Activated CD4-positive, alpha-beta T cell treated with anti-CD3 and anti-CD28 coated beads, Interleukin-2, Interleukin-4, amounts not matched to agents 100 ng/mL and 50 ng/mL, durations not matched to agents 16 hours and 8 hours (primary cell): Measurements from ENCODE around the gene NRG2.

Source experiments
- DNase-seq: peaks from one replicate; pipeline ENCODE4 v3.0.0-alpha.2; 2020; ENCODE audit warnings: low spot score

Gene NRG2

DNA sequence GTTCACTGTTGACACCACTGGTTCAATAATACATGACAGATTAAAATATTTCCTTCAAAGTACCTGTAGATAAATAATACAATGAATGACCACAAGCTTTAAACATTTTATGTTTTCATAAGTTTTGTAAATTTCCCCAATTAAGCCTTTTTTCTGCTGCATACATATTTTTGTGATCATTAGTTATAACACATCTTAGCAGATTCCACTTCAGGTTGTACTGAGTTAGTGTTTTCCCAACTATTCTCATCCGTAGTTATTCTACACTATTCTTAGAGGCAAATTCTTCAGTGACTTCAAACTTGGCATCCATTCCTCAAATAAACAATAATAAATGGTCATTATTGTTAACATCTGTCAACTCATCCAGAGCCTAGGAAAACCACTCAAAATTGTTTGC lies 100.9 kb downstream of the NRG2 start:
- no peak for DNase-seq

DNA sequence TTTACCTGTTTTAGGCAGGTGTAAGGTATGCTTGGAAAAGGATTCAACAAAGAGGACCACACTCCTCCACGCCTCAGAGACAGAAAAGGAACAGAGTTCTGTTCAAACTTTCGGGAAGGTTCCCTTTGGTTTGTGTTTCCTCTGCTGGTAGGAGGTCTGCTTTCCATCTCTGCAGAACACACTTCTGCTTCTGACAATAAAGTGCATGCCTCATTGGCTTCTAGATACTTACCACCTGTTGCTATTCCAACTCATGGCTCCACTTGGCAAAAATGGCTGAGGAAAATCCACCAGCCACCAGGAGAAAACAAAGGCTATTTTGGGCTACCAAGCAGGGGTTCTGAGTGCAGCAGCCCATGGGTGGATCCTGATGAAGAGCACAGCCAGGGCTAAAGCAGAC lies 112.7 kb downstream of the NRG2 start:
- DNase-seq = no peak

DNA sequence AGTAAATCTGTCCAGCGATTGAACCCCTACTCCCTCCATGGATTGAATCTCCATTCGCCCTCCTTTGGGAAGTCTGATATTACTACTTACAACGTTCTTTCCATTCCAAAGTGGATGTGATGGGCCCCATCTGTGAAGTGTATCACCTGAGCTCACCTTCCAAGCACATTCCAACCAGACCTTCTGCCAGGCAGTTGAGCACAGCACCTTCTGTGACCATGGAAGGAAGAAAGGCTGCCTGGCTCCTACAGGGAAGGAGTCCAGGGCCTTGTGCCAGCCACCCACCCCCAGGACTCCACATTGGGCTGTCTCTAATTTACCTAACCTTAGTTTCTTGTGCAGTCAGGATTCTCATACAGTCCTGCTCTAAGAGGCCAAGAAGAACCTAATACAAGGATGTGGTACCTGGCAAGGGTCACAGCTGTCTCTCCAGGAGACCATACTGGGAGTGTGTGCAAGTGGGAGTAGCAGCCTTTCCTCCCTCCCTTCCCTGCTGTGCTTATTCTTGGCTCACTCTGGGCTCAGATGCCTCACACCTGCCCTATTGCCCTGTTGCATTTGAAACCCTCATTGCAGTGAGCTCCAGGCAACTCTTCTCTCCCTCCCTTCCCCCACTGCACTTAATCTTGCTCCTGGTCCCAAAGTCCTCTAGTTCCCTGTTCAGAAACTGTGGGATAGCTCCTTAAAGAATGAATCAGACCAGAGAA lies 116.1 kb downstream of the NRG2 start:
- DNase-seq = no peak

DNA sequence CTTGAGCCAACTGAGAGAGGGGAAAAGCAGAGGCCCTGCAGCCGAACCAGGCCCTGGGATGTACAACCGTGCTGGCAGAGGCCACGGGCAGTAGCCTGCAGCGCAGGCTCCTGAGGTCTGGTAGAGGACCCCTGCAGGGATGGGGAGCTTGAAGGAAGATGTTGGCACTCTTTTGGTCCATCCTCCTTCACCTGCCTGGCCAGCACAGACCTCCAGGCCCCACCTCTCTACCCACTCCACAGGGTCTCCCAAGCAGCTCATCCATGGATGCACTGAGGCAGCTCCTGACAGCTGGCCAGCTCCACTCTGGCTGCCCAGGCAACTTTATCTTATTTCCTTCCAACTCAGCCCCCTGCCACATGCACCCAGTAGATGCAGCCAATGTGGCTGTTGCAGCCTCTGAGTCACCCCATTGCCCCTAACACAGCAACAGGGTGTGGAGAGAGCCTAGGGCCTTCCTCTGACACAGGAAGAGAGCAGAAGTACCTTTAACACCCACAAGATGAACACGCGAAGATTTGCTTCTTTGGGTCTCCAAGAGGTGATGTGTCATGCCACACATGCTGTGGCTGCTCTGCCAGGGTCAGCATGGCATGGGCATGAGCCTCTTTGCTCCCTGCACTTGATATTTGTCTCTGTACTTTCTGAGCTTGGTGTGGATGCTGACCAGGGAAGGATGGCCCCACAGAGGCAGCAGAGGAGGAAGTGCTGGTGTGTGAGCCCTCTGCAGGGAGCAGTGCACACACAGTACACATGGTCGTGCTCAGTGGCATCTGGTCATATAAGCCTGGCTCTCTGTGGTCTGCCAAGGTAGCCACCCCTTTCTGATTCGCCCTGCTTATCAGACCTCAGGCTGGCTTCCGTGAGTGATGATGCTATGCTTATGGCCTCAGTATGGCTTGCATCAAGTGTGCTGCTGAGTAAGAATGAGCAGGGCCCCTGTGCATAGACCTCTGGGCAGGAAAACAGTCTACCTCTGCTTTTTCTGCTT lies 117.2 kb downstream of the NRG2 start:
- DNase-seq = no peak

DNA sequence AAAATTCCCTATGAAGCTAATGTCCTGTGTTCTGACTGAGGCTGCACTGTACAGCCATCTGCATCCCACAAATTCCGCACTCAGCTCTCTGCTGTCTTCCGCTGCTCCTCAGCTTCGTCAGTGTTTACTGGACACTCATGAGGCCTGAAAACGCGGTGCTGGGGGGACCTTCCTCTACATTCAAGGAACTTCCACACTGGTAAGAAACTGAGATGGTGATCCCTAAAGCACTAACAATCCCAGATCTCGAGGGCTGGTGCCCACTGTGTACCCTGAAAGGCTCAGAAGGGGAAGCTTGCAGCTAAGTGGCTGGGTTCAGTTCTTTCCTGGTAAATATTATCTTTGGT lies 117.9 kb downstream of the NRG2 start:
- no peak for DNase-seq

DNA sequence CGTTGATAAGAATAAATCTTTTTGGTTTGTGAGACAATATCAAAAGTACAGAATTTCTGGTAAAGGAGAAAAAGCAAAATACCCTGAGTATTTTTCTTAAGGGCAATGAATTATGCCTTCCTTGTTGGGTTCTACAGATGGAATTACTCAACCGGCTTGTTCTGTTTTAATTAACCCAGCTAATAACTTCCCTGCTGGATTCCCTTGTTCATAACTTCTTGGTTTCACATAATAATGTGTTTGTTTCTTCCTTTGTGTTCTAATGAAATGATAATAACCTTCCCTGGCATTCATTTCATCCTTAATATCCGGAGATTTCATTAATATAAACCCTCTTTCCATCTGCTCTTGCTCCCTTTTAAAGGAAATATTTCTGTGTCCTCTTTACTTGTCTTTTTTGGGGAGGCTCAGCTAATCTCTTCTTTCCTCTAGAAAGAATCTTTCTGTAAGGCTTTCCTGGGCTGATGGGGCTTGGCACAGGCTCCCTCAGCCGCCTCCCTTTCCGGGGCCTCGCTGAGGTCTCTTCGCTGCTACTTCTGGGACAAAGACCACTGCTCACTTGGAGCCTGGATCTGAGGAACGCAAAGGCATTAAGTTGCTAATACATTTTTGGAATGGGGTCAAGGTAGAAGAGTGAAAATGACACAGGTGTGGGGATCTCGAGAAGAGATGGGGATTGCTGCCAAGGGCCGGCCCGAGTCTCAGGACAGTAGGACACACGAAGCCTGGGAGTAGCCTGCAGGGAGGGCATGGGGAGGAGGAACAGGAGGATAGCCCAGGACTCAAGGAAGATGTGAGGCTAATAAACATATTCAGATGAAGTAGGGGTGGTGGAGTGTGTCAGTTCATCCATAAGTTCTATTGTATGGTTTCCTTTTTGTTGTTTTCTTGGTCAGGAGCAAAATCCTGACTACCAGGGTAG lies 118.5 kb downstream of the NRG2 start:
- no peak for DNase-seq

DNA sequence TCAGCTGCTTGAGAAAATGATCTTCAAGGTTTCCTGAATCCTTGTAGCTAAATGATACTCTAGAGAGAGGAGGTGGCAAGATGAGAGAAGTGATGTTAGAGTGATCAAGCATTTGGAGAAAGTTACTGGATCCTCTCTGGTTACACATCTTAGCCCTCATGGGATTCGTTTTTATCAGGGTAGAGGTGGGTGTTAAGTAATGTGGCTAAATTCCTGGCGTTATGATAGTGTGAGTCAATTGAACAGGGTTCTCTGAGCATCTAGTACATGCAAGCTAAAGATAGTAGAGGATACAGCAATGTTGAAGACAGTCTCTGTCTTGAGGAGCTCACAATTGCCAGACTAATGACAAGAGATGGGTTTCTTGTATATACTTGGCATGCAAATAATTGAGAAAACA lies 123.8 kb downstream of the NRG2 start:
- no peak for DNase-seq

DNA sequence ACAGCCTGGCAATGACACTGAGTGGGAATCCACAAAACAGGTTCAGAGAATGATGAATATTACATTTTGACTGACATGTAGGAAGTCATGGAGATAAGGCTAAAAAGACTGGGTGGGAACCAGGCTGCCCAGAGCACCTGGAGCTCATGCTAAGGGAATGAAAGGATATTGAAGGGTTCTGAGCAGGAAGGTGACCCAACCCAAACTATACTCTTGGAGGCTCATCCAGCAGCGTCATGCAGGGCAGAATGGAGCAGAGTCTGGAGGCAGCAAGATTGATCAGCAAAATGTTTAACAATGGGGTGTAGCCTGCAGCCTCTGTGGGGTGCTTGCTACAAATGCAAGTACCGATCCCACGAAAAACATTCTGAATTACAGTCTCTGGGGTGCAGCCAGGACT lies 127.3 kb downstream of the NRG2 start:
- no peak for DNase-seq

DNA sequence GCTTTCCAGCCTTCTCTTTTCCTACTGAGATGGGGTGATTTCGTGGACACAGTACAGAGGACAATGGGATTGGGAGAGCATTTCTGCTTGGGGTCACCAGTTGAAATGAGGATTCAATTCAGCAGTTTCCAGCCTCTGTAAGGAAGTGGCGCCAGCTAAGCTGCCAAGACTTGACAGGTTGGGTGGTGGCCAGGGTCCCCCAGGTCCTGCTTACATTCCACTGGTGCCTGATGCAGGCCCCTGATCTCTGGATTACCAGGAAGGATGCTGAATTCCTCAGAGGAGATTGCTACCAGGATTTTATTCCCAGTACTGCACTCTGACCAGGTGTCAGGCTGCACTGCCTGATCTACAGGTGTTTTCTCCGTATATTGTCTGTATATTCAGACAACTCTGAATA lies 127.8 kb downstream of the NRG2 start:
- no peak for DNase-seq

DNA sequence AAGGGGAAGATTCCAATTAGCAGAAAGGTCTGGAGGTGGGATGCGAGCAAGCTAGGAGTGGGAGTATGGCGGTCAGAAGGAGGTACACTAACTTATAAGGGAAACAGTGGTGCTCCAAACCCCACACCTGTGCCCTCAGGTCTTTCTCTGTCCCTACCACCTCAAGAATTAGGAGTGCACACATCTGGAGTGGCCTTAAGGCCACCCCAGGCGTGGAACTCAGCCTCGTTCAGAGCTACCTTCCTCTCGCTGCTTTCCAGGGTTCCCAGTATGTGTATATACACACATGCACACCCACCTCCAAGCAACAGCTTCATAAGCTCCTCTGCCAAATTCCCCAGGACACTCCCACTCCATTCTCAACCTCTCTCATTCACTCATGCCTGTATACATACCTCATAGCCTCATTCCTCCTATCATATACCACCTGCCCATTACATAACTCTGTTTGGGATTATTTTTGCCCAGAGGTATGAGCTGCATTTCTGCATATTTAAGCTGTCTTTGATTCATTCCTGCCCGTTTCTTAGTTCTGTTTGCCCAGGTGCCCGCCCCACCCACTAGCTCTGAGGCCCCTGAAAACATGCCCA lies 128.8 kb downstream of the NRG2 start:
- DNase-seq = no peak

DNA sequence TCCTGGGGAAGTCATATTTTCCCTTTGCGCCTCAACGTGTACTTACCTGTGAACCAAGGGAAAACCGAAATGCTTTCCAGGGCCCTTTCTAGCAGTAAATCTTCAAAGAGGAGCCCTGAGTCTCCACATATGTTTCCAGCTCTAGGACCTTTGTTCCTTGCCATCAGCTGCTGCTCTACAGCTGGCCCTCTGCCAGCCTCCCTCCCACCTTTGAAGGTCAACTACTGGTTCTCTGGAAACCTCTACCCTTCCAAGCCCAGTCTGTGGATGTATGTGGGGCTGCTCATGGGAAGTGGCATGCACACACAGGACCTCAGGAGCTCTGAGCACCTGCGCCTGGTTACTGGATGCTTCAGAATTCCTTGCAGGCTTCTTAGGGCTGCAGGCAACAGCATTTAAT lies 130.3 kb downstream of the NRG2 start:
- DNase-seq = no peak

DNA sequence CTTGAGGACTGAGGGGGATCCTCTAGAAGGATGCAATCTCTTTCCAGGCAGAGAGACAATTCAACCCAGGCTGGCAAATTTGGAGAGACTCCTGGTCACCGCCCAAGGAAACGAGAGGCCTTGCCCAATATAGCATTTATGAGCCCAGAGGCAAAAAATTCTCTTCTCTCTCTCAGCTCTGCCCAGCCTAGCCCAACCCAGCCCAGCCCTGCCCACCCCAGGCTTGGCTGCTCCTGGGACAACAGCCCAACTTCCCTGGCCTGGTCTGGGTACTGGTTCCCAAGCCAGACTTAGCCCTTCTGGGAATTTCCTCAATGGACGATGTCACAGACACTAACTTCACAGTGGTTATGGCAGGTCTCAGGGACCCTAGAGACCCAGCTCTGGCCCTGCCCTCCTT lies 130.9 kb downstream of the NRG2 start:
- no peak for DNase-seq

DNA sequence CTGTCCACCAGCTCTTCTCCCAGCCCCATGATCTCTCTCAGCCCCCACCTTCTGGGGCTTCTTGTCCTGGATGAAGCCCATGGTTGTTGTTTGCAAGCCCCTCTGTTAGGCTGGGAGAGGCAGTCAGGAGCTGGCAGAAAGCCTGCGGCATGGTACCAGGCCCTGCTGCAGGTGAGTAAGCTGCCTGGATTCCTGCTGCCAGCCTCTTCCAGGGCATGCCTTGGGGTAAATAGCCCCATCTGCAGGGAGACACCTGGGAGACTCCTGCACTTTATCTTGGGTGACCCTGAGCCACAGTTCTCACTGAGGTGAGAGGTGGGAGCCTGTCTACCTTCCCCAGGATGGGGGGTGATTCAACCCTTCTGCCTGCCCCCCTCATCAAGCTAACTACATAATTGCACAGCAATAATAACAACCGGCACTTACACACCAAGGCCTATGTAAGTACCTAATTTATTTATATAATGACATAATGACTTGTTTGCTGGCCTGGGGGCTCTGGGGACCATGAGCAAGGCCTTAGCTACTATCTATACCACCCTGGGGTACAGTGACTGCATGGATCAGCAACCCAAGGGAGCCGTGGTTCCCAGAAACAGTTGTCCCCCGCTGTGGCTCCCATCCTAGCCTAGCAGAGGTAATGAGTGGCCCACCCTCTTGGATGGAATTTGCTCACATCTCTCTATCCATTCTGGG lies 131.5 kb downstream of the NRG2 start:
- no peak for DNase-seq

DNA sequence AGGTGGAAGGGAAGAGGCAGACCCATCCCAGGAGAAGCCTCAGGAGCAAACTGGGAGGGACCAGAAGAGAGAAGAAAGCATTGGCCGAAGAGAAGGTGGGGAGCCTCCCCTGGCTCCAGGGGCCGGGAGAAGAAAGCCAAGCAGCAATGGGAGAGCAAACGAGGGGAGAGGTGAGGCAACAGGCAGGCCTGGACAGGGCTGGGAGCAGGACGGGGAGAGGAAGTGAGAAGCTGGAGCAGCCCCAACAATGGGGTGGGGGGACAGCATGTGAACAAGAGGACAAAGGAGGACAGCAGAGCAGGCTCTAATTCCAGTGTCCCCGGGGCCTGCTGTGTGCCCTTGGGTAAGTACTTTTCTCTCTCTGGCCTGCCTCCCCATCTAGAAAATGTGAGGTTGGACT lies 132.2 kb downstream of the NRG2 start:
- DNase-seq = no peak

DNA sequence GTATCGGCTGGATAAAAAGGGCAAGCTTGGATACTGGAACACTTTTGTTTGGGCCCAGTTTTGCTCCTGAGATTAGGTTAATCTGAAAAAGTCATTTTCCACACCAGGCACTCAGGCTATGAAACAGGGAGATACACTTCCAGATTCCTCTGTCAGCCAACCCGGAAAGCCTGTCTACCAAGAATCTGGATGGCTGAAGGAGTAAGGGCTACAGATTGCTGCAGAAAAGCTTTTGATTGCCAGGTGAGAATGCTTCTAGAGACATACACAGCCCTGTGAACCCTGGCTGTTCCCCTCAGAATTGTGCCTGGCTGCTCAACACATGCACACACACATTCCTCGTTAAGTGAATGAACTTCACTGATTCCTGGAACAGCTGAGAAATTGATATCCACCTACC lies 133.1 kb downstream of the NRG2 start:
- no peak for DNase-seq

DNA sequence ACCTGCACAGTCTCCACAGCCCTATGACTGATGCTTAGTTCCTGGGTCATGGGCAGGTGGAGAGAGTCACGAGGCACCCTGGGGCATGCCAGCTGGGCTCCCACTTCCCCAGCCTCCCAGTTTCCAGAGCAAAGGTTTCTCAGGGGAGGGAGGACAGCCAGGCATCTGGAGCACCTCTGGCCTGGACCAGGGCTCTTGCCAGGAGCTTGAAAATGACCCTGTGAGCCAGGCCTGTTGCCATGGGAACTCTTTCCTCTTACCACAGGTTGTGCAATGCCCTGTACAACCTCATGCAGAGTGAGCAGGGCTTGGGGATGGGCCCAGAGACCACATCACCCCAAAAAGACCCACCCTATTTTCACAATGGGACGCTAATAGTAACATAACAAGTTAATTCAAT lies 134.3 kb downstream of the NRG2 start:
- DNase-seq = no peak

DNA sequence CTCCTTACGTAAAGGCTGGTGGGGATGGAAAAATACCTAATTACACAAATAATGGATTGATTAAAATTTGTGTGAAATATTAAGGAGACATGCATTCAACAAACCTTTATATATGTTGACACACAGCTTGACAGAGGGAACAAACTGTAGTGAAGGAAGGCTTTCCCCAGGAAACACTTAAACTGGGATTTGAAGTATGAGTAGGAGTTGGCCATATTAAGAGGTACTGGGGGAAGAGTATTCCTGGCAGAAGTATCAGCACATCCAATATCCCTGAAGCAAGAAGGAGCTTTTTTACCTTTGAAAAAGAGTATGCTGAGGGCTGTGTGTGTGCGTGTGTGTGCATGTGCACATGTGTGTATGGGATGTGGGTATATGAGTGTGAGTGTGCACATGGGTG lies 136.4 kb downstream of the NRG2 start:
- DNase-seq = no peak

DNA sequence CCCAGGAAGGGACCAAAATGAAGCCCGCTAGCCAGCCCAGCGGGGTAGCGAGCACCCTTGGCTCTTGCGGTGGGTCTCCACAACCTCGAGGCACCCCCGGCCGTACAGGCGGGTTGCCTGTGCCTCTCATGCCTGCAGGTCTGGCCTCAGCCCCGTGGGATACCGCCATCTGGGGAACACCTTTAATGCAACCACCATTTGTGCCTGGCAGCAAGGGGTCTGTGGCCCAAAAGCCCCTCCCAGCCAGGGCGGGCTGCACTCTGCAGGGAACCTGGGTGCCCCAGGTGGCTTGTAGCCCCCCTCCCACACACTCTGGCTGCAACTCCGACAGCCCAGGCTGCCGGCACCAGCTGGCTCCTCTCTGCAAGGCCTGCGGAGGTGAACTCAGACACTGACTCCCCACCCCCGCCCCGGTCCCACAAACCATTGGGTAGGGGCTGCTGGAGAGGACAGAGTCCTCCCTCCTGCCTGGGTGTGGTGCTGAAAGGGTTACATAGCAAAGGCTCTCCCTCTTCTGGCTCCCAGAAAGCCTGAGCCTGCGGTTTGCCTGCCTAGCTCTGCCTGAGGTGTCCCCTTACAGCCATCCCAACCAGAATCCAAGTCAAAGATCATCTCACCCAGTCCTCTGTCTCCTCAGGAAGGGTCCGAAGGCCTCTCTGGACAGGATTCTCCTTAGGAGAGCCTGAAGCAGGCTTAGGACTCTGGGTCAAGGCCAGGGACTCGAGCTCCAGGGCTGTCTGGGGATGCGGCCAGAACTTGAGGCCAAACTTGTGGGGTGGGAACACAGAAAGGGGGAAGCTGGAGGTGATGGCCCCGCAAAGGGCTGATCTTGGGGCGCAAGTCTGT lies 138.1 kb downstream of the NRG2 start:
- no peak for DNase-seq

DNA sequence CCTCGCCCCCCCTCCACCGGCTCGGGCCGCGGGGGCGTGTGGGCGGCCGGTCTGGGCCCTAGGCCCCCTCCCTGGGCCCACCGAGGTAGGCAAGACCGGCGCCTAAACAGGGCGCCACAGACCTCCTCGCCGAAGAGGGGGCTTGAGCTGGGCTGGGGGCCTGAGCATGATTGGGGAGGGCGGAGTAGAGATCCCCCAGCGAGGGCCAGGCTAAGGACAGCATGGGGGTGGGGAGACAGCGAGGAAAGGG lies 138.6 kb downstream of the NRG2 start:
- no peak for DNase-seq

DNA sequence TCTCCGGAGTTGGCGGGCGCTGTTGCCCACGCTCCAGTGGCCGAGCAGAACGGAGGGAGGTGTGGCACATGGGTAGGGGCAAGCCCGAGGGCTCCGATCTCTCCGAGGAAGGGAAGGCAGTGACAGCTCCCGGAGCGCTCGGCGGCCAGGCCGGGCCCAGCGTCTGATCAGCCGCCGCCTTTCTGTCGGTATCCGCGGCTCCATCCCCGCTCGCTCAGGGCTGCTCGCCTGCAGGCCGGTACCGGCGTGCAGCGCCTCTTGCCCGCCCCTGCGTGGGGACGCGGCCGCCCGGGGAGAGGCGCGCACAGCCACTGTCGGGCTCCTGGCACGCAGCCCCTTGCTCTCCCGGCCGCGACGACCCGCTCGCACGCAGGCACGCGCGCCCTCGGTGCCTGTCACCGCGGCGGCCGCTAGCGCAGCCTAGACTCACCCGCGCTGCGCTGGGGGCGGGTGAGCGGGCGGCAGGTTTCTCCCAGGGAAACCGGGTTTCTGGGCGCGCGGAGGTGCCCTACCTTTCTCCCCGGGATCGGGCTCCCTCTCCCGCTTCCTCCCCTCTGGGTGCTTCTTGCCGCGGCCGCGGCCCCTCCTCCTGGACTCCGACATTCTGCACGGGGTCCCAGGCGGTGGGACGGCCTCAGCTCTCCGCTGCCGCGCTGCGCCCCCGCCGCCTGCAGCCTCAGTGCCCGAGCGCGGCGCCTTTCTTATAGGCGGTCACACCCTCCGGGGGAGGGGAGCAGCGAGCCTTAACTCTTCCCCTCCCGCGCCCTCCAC lies 139.1 kb downstream of the NRG2 start:
- DNase-seq = no peak
